ENCODE data around the gene CASQ1.
A peak's percentile ranks its signal among the peaks of the same experiment; 100 is the strongest.

Gene CASQ1

DNA sequence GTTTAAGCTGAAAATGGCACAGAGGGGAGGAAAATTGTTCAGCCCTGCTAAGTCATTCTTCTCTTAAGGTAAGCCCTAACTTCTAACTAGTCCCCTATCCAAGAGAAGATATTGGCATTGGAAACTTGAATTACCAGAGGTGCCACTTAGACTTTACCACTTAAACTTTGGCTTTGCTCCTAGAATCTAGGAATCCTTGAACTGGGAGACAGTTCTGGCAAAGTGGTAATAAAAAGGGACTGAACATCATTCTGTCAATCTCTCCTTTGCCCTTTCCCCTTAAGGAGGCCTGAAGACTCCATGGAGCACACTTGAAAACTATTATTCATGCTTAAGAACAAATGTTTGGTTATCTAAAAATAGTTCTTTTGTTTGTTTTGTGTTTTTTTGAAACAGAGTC, 30.5 kb upstream of the CASQ1 start:
- TF ChIP-seq ZNF70 (CRISPR knock-in tag; IDR thresholded peaks at IDR 0.05) (no peak), RARB (CRISPR knock-in tag; IDR thresholded peaks at IDR 0.05) (no peak), ESRRG (CRISPR knock-in tag; IDR thresholded peaks at IDR 0.05) (no peak), TSHZ2 (CRISPR knock-in tag; IDR thresholded peaks at IDR 0.05) (no peak), ZFP3 (CRISPR knock-in tag; IDR thresholded peaks at IDR 0.05) (no peak), PATZ1 (CRISPR knock-in tag; IDR thresholded peaks at IDR 0.05; ENCODE audit: borderline replicate concordance) (no peak), SNAI2 (CRISPR knock-in tag; IDR thresholded peaks at IDR 0.05) (no peak), ZFP30 (CRISPR knock-in tag; IDR thresholded peaks at IDR 0.05) (no peak), CREB5 (CRISPR knock-in tag; IDR thresholded peaks at IDR 0.05; ENCODE audit: low read depth) (no peak), ISL1 (CRISPR knock-in tag; IDR thresholded peaks at IDR 0.05) (no peak), ZNF565 (CRISPR knock-in tag; conservative IDR thresholded peaks at IDR 0.05; ENCODE audit: low read depth) (no peak), BACH2 (CRISPR knock-in tag; IDR thresholded peaks at IDR 0.05; ENCODE audit: borderline replicate concordance) (no peak), ARNTL (CRISPR knock-in tag; IDR thresholded peaks at IDR 0.05; ENCODE audit: borderline replicate concordance, low read depth) (no peak), GLIS3 (CRISPR knock-in tag; IDR thresholded peaks at IDR 0.05) (no peak), POU6F1 (CRISPR knock-in tag; IDR thresholded peaks at IDR 0.05; ENCODE audit: borderline replicate concordance, low read depth) (no peak), OSR1 (CRISPR knock-in tag; IDR thresholded peaks at IDR 0.05) (no peak), ZC3H10 (CRISPR knock-in tag; IDR thresholded peaks at IDR 0.05) (no peak), ZNF8 (CRISPR knock-in tag; IDR thresholded peaks at IDR 0.05) (no peak), CSDC2 (CRISPR knock-in tag; IDR thresholded peaks at IDR 0.05) (no peak)
- TF ChIP-seq, protein P1, sequence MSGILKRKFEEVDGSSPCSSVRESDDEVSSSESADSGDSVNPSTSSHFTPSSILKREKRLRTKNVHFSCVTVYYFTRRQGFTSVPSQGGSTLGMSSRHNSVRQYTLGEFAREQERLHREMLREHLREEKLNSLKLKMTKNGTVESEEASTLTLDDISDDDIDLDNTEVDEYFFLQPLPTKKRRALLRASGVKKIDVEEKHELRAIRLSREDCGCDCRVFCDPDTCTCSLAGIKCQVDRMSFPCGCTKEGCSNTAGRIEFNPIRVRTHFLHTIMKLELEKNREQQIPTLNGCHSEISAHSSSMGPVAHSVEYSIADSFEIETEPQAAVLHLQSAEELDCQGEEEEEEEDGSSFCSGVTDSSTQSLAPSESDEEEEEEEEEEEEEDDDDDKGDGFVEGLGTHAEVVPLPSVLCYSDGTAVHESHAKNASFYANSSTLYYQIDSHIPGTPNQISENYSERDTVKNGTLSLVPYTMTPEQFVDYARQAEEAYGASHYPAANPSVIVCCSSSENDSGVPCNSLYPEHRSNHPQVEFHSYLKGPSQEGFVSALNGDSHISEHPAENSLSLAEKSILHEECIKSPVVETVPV (CRISPR knock-in tag; IDR thresholded peaks at IDR 0.05) = no peak
- ATAC-seq = no peak

- peak; percentile 72 for ATAC-seq
- TF ChIP-seq ARNTL (CRISPR knock-in tag; IDR thresholded peaks at IDR 0.05; ENCODE audit: borderline replicate concordance, low read depth) (no peak), ZNF70 (CRISPR knock-in tag; IDR thresholded peaks at IDR 0.05) (no peak), ZC3H10 (CRISPR knock-in tag; IDR thresholded peaks at IDR 0.05) (no peak), BACH2 (CRISPR knock-in tag; IDR thresholded peaks at IDR 0.05; ENCODE audit: borderline replicate concordance) (no peak), CREB5 (CRISPR knock-in tag; IDR thresholded peaks at IDR 0.05; ENCODE audit: low read depth) (no peak), TOX (CRISPR knock-in tag; IDR thresholded peaks at IDR 0.05; ENCODE audit: borderline replicate concordance) (no peak), PPARA (CRISPR knock-in tag; IDR thresholded peaks at IDR 0.05; ENCODE audit: borderline replicate concordance) (no peak), SNAI2 (CRISPR knock-in tag; IDR thresholded peaks at IDR 0.05) (no peak), TCF4 (CRISPR knock-in tag; IDR thresholded peaks at IDR 0.05; ENCODE audit: borderline replicate concordance) (no peak), ZNF8 (CRISPR knock-in tag; IDR thresholded peaks at IDR 0.05) (no peak), OSR1 (CRISPR knock-in tag; IDR thresholded peaks at IDR 0.05) (no peak), POU6F1 (CRISPR knock-in tag; IDR thresholded peaks at IDR 0.05; ENCODE audit: borderline replicate concordance, low read depth) (no peak), ZFP30 (CRISPR knock-in tag; IDR thresholded peaks at IDR 0.05) (no peak)
- TF ChIP-seq, protein P1 (CRISPR knock-in tag; IDR thresholded peaks at IDR 0.05) = no peak
These were observed 28.2 kb upstream of the CASQ1 start for GRCh38 chr1:160161965-160162705.

Measured in SK-N-SH treated with all-trans-retinoic acid at 6 μM for 48 hours (cell line).